SK-N-SH (cell line): ENCODE data around the gene DDIAS.

Experiments
- CHD2 ChIP-seq: fragments of 150-350 bp; IDR thresholded peaks from 2 replicates; pipeline ENCODE4 v1.6.1; 2018; ENCODE audit warnings: low read length; ENCODE audit not compliant: partially characterized antibody
- TF ChIP-seq, protein P1 (sequence below): fragments of 200-600 bp; sonication (generic); IDR thresholded peaks from 2 replicates; pipeline ENCODE4 v1.6.1; 2017; ENCODE audit warnings: antibody characterized with exemption, mild to moderate bottlenecking, moderate library complexity

DNA sequence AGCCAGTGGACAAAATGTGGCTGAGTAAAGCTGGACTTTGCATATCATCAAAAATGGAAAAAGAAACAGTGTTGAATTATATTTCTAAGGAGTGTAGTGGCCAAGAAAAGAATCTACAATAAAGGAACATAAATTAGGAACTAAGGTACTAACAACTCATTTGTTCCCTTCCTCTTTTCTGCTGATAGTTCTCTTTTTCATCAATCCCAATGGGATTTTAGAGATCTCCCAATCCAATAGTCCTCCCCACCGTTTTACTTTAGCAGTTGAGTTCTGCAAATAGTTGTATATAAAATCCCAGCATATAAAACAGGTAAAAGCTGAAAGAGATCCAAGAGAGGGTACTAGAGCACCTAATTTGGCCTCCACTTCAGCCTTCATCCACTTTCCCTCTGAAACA lies 3.3 kb upstream of the DDIAS start:
- TF ChIP-seq, protein P1, sequence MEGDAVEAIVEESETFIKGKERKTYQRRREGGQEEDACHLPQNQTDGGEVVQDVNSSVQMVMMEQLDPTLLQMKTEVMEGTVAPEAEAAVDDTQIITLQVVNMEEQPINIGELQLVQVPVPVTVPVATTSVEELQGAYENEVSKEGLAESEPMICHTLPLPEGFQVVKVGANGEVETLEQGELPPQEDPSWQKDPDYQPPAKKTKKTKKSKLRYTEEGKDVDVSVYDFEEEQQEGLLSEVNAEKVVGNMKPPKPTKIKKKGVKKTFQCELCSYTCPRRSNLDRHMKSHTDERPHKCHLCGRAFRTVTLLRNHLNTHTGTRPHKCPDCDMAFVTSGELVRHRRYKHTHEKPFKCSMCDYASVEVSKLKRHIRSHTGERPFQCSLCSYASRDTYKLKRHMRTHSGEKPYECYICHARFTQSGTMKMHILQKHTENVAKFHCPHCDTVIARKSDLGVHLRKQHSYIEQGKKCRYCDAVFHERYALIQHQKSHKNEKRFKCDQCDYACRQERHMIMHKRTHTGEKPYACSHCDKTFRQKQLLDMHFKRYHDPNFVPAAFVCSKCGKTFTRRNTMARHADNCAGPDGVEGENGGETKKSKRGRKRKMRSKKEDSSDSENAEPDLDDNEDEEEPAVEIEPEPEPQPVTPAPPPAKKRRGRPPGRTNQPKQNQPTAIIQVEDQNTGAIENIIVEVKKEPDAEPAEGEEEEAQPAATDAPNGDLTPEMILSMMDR, result no peak
- no peak for TF ChIP-seq CHD2
